Colonic mucosa (tissue), 4 donors: ENCODE data around the gene RHOBTB1. TPM values are rescaled to one million over a fixed set of nuclear protein-coding genes. Genes with fewer than 3 reads are reported as not detected.

Experiments
- DNase-seq: peaks from one replicate; pipeline ENCODE4 v3.0.0-alpha.2; 2020
- H3K27ac ChIP-seq: fragments of 200-600 bp; one replicate; pipeline ENCODE4 v1.8.0; 2021
- H3K27me3 ChIP-seq: fragments of 200-600 bp; one replicate; pipeline ENCODE4 v1.8.0; 2021
- H3K36me3 ChIP-seq: fragments of 200-600 bp; one replicate; pipeline ENCODE4 v1.8.0; 2021
- H3K4me1 ChIP-seq: fragments of 200-600 bp; one replicate; pipeline ENCODE4 v1.8.0; 2021; ENCODE audit warnings: mild to moderate bottlenecking
- H3K4me3 ChIP-seq: fragments of 200-600 bp; one replicate; pipeline ENCODE4 v1.8.0; 2021
- H3K9ac ChIP-seq, 2 donors: one replicate each; pipeline ENCODE4 v1.7.0; 2013; ENCODE audit warnings: control low read depth in 2 of 2, low read depth in 2 of 2, low read length in 2 of 2
- H3K9me3 ChIP-seq: fragments of 200-600 bp; one replicate; pipeline ENCODE4 v1.8.0; 2021
- CTCF ChIP-seq: fragments of 200-600 bp; IDR thresholded peaks from one replicate; pipeline ENCODE4 v1.8.0; 2022; ENCODE audit warnings: antibody characterized with exemption, mild to moderate bottlenecking
- intact Hi-C: fragments of 100-400 bp; cut with DNase I; formaldehyde crosslinking; loops from one replicate; pipeline ENCODE4 v1.14.1; 2022
- total RNA-seq, 2 donors: library from RNA; stranded (reverse); fragmentation: NEBNext Ultra II Directional in 1 of 2; extraction: Animal tissue kit (Norgen Biotek cat#: 25700) in 1 of 2; gene quantifications; one replicate each; pipeline ENCODE4 v1.2.1, GENCODE V29; 2021
- donor health status: healthy.
- donor health status: DM: no; HTN: no; CAD: no.
- donor health status: DM: no; HTN: no; CAD: no.

RHOBTB1 gene
- total RNA-seq, 2 donors from 2014 or later, result 2.5 to 4.9 TPM

GRCh38 chr10:60968504-60968903 is 24.5 kb upstream of the RHOBTB1 start:
- Histone ChIP-seq H3K27me3 (no peaks in the 10 kb centered on the region), H3K4me1 (no peaks in the 10 kb centered on the region)
- intact Hi-C loops, result no loop called here

GRCh38 chr10:60967854-60968484 is 24.0 kb upstream of the RHOBTB1 start:
- Histone ChIP-seq H3K4me3 (no peak overlapping the region), H3K36me3 (no peaks in the 10 kb centered on the region), H3K9ac (no peak overlapping the region), H3K27me3 (no peaks in the 10 kb centered on the region), H3K4me1 (no peaks in the 10 kb centered on the region), H3K9me3 (no peaks in the 10 kb centered on the region), H3K27ac (no peak overlapping the region)
- DNase-seq, result no peak
- no peak for TF ChIP-seq CTCF
- intact Hi-C loops, result no loop called here

More at GRCh38 chr10:60968504-60968903, 24.5 kb upstream of the RHOBTB1 start:
- DNase-seq, result no peak
- Histone ChIP-seq H3K9ac (no peak overlapping the region), H3K27ac (no peak overlapping the region), H3K36me3 (no peaks in the 10 kb centered on the region), H3K9me3 (no peaks in the 10 kb centered on the region), H3K4me3 (no peak overlapping the region)
- TF ChIP-seq CTCF, result no peak

GRCh38 chr10:60967260-60967659 is 23.3 kb upstream of the RHOBTB1 start:
- no peaks in the 10 kb centered on the region for H3K4me1 ChIP-seq
- H3K27me3 ChIP-seq, result no peaks in the 10 kb centered on the region
- TF ChIP-seq CTCF, result no peak
- intact Hi-C loops, result no loop called here
- no peak overlapping the region for H3K9ac ChIP-seq
- no peak overlapping the region for H3K4me3 ChIP-seq
- H3K27ac ChIP-seq, result no peak overlapping the region
- H3K36me3 ChIP-seq, result no peaks in the 10 kb centered on the region
- no peaks in the 10 kb centered on the region for H3K9me3 ChIP-seq
- no peak for DNase-seq

- Histone ChIP-seq H3K9ac (no peak overlapping the region), H3K36me3 (no peaks in the 10 kb centered on the region), H3K9me3 (no peaks in the 10 kb centered on the region), H3K4me3 (no peak overlapping the region), H3K4me1 (no peaks in the 10 kb centered on the region), H3K27ac (no peak overlapping the region), H3K27me3 (no peaks in the 10 kb centered on the region)
- no peak for TF ChIP-seq CTCF
- DNase-seq, result no peak
- intact Hi-C loops, result loop anchor here (2.0 kb wide), 1 partner anchor 83 kb away; no protein-coding TSS in a partner anchor
Observed at GRCh38 chr10:60965696-60966095, 21.7 kb upstream of the RHOBTB1 start.

- intact Hi-C loops, result loop anchor here (2.0 to 5.0 kb wide), 3 partner anchors 82 to 318 kb away; no protein-coding TSS in a partner anchor
- Histone ChIP-seq H3K27ac (peak overlapping the region; percentile 10), H3K9me3 (no peaks in the 10 kb centered on the region), H3K4me3 (no peak overlapping the region), H3K4me1 (no peaks in the 10 kb centered on the region), H3K9ac (no peak overlapping the region), H3K36me3 (no peaks in the 10 kb centered on the region), H3K27me3 (no peaks in the 10 kb centered on the region)
- peak; percentile 78 for TF ChIP-seq CTCF
- DNase-seq, result peak; percentile 75
Observed at GRCh38 chr10:60964257-60965235, 20.6 kb upstream of the RHOBTB1 start.
